HAP-1 (cell line): ENCODE measurements around the gene PANK3.
"Not testable (repeated sequence)": the region's sequence is repeated elsewhere in the genome, so short reads cannot be mapped to it uniquely, and the experiment has no call there.

Experiments
- DNase-seq, 2 experiments: peaks; one replicate each; pipeline ENCODE4 v3.0.0-alpha.2; 2016 to 2020; ENCODE audit warnings: low spot score in 2 of 2
- H3K27me3 ChIP-seq: fragments of 250-450 bp; sonication (Bioruptor Pico); 2 replicates; pipeline ENCODE4 v1.5.1; 2020; ENCODE audit warnings: low read depth, mild to moderate bottlenecking, moderate library complexity
- H3K36me3 ChIP-seq: fragments of 250-450 bp; sonication (Bioruptor Pico); replicated peaks from 2 replicates; pipeline ENCODE4 v1.5.1; 2020; ENCODE audit warnings: mild to moderate bottlenecking
- H3K4me1 ChIP-seq: fragments of 250-450 bp; sonication (Bioruptor Pico); 2 replicates; pipeline ENCODE4 v1.5.1; 2020; ENCODE audit warnings: mild to moderate bottlenecking
- H3K4me3 ChIP-seq: fragments of 250-450 bp; sonication (Bioruptor Pico); 2 replicates; pipeline ENCODE4 v1.5.1; 2020; ENCODE audit warnings: mild to moderate bottlenecking, moderate library complexity
- H3K9me3 ChIP-seq: fragments of 250-450 bp; sonication (Bioruptor Pico); 2 replicates; pipeline ENCODE4 v1.5.1; 2020; ENCODE audit warnings: mild to moderate bottlenecking, moderate library complexity
- in situ Hi-C: fragments of 300-500 bp; cut with MboI; formaldehyde crosslinking; loops from 3 replicates; pipeline ENCODE4 v1.14.3; 2020; ENCODE audit warnings: low sequenced_read_pairs, inconsistent platforms, mixed read lengths

Gene PANK3

GRCh38 chr5:168562279-168562678, 16.9 kb downstream of the PANK3 start:
- in situ Hi-C loops: no loop called here
- DNase-seq: no peak
- no peaks in the 10 kb centered on the region for H3K27me3 ChIP-seq
- H3K4me3 ChIP-seq: no peak overlapping the region
- peaks cover 57% of the 10 kb centered on the region for H3K36me3 ChIP-seq
- H3K4me1 ChIP-seq: peaks cover 5% of the 10 kb centered on the region; the same call in 1 of the 2 replicates
- H3K9me3 ChIP-seq: no peaks in the 10 kb centered on the region

- H3K4me1 ChIP-seq: peaks cover 3% of the 10 kb centered on the region; the same call in 1 of the 2 replicates
- no peaks in the 10 kb centered on the region for H3K9me3 ChIP-seq
- in situ Hi-C loops: no loop called here
- H3K27me3 ChIP-seq: no peaks in the 10 kb centered on the region
- H3K4me3 ChIP-seq: no peak overlapping the region
- peaks cover 83% of the 10 kb centered on the region for H3K36me3 ChIP-seq
- DNase-seq: no peak
These were observed 21.8 kb downstream of the PANK3 start for GRCh38 chr5:168557389-168557788.

GRCh38 chr5:168553377-168554130, 25.6 kb downstream of the PANK3 start:
- H3K27me3 ChIP-seq: no peaks in the 10 kb centered on the region
- no peaks in the 10 kb centered on the region for H3K4me1 ChIP-seq
- in situ Hi-C loops: no loop called here
- DNase-seq: no peak
- no peaks in the 10 kb centered on the region for H3K9me3 ChIP-seq
- no peak overlapping the region for H3K4me3 ChIP-seq
- H3K36me3 ChIP-seq: peaks cover 56% of the 10 kb centered on the region

- no peak overlapping the region for H3K4me3 ChIP-seq
- H3K36me3 ChIP-seq: peaks cover 44% of the 10 kb centered on the region
- no peaks in the 10 kb centered on the region for H3K4me1 ChIP-seq
- in situ Hi-C loops: no loop called here
- DNase-seq: no peak
- H3K27me3 ChIP-seq: no peaks in the 10 kb centered on the region
- no peaks in the 10 kb centered on the region for H3K9me3 ChIP-seq
These were observed 27.0 kb downstream of the PANK3 start for GRCh38 chr5:168552146-168552545.

GRCh38 chr5:168550656-168551055, 28.5 kb downstream of the PANK3 start:
- Histone ChIP-seq H3K36me3 (peaks cover 29% of the 10 kb centered on the region), H3K4me3 (no peak overlapping the region), H3K9me3 (no peaks in the 10 kb centered on the region), H3K27me3 (no peaks in the 10 kb centered on the region), H3K4me1 (no peaks in the 10 kb centered on the region)
- no peak for DNase-seq
- in situ Hi-C loops: no loop called here

- no peak overlapping the region for H3K4me3 ChIP-seq
These were observed 29.6 kb downstream of the PANK3 start for GRCh38 chr5:168549554-168549953.

GRCh38 chr5:168537176-168537575, 42.0 kb downstream of the PANK3 start:
- Histone ChIP-seq H3K9me3 (no peaks in the 10 kb centered on the region), H3K27me3 (no peaks in the 10 kb centered on the region), H3K4me1 (no peaks in the 10 kb centered on the region), H3K36me3 (no peaks in the 10 kb centered on the region), H3K4me3 (no peak overlapping the region)
- no peak for DNase-seq
- in situ Hi-C loops: no loop called here

More at GRCh38 chr5:168549554-168549953, 29.6 kb downstream of the PANK3 start:
- Histone ChIP-seq H3K36me3 (peaks cover 23% of the 10 kb centered on the region), H3K27me3 (no peaks in the 10 kb centered on the region), H3K9me3 (no peaks in the 10 kb centered on the region), H3K4me1 (no peaks in the 10 kb centered on the region)
- no peak for DNase-seq
- in situ Hi-C loops: no loop called here

GRCh38 chr5:168534351-168534750, 44.8 kb downstream of the PANK3 start:
- H3K4me1 ChIP-seq, H3K4me3 ChIP-seq, in situ Hi-C loops, H3K27me3 ChIP-seq, DNase-seq, H3K9me3 ChIP-seq, H3K36me3 ChIP-seq: not testable (repeated sequence)

- no peak for DNase-seq
- no peaks in the 10 kb centered on the region for H3K36me3 ChIP-seq
- H3K9me3 ChIP-seq: no peaks in the 10 kb centered on the region
- in situ Hi-C loops: no loop called here
- H3K4me1 ChIP-seq: no peaks in the 10 kb centered on the region
- H3K4me3 ChIP-seq: no peak overlapping the region
- H3K27me3 ChIP-seq: no peaks in the 10 kb centered on the region
These were observed 46.9 kb downstream of the PANK3 start for GRCh38 chr5:168531987-168532864.

GRCh38 chr5:168531191-168531590, 48.0 kb downstream of the PANK3 start:
- DNase-seq: no peak

GRCh38 chr5:168530621-168531150, 48.5 kb downstream of the PANK3 start:
- Histone ChIP-seq H3K4me3 (no peak overlapping the region), H3K36me3 (no peaks in the 10 kb centered on the region), H3K4me1 (no peaks in the 10 kb centered on the region), H3K9me3 (no peaks in the 10 kb centered on the region), H3K27me3 (no peaks in the 10 kb centered on the region)
- in situ Hi-C loops: no loop called here
- no peak for DNase-seq

More at GRCh38 chr5:168531191-168531590, 48.0 kb downstream of the PANK3 start:
- Histone ChIP-seq H3K4me3 (no peak overlapping the region), H3K36me3 (no peaks in the 10 kb centered on the region), H3K4me1 (no peaks in the 10 kb centered on the region), H3K27me3 (no peaks in the 10 kb centered on the region), H3K9me3 (no peaks in the 10 kb centered on the region)
- in situ Hi-C loops: no loop called here

GRCh38 chr5:168529374-168530234, 49.6 kb downstream of the PANK3 start:
- Histone ChIP-seq H3K4me1 (no peaks in the 10 kb centered on the region), H3K27me3 (no peaks in the 10 kb centered on the region), H3K36me3 (no peaks in the 10 kb centered on the region), H3K9me3 (no peaks in the 10 kb centered on the region), H3K4me3 (no peak overlapping the region)
- no peak for DNase-seq
- in situ Hi-C loops: no loop called here
